Measurements from ENCODE around the gene MAMDC4.

GRCh38 chr9:136882109-136882946, 30.2 kb downstream of the MAMDC4 start:
- TF ChIP-seq CTCF (IDR thresholded peaks at IDR 0.05) (no peak), POLR2A (IDR thresholded peaks at IDR 0.05) (no peak)
